ENCODE data around the gene HPS5.

DNA sequence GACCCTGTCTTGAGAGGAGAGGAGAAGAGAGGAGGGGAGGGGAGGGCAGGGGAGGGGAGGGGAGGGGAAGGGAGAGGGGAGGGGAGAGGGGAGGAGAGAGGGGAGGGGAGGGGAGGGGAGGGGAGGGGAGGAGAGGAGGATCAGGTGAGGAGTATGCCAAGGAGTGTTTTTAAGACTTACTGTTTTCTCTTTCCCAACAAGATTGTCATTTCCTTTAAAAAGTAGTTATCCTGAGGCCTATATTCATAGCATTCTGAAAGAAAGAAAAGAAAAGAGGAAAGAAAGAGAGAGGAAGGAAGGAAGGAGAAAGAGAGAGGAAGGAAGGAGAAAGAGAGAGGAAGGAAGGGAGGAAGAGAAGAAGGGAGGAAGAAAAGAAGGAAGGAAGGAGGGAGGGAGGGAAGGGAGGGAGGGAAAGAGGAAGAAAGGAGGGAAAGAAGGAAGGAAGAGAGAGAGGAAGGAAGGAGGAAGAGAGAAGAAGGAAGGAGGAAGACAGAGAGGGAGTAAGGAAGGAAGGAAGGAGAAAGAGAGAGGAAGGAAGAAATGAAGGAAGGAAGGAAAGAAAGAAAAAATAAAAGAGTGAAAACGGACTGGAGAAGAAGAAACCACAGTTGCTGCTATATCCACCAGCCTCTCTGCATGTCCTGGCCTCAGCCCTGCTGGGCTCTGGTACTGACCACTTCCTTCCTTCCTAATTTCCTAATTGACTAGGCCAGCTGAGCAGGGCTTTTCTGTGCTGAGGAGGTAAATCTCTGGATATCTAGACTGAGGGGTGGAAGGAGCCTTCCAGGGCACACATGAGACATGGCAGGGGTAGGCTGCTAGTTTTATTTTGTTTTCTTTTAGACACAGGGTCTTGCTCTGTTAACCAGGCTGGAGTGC lies 57.0 kb downstream of the HPS5 start:
- no peak for TF ChIP-seq CTCF (IDR thresholded peaks at IDR 0.05)
- TF ChIP-seq POLR2A (IDR thresholded peaks at IDR 0.05): no peak

All from adrenal gland (tissue), 5 donors.